ENCODE results near the gene SEPTIN6.

Gene SEPTIN6

GRCh38 chrX:119690921-119691716, 1.8 kb downstream of the SEPTIN6 start (continued):
- no peak for TF ChIP-seq ZBTB44 (tag by site-specific recombination; IDR thresholded peaks at IDR 0.05)
- no peak for TF ChIP-seq ZNF837 (tag by site-specific recombination; IDR thresholded peaks at IDR 0.05)
- TF ChIP-seq ZNF48 (tag by site-specific recombination; IDR thresholded peaks at IDR 0.05), result no peak
- no peak for TF ChIP-seq ZNF121 (tag by site-specific recombination; IDR thresholded peaks at IDR 0.05)
- no peak for TF ChIP-seq ZNF654 (tag by site-specific recombination; IDR thresholded peaks at IDR 0.05; ENCODE audit: low read depth)
- TF ChIP-seq PRDM4 (tag by site-specific recombination; IDR thresholded peaks at IDR 0.05), result no peak
- no peak for TF ChIP-seq ZNF362 (tag by site-specific recombination; IDR thresholded peaks at IDR 0.05)
- TF ChIP-seq ZNF138 (tag by site-specific recombination; IDR thresholded peaks at IDR 0.05; ENCODE audit: borderline replicate concordance), result no peak
- peak; percentile 33 for TF ChIP-seq PRDM10 (tag by site-specific recombination; IDR thresholded peaks at IDR 0.05)
- no peak for TF ChIP-seq ZNF292 (tag by site-specific recombination; IDR thresholded peaks at IDR 0.05; ENCODE audit: borderline replicate concordance, low read depth)
- no peak for TF ChIP-seq ZNF510 (tag by site-specific recombination; IDR thresholded peaks at IDR 0.05; ENCODE audit: insufficient replicate concordance)
- no peak for TF ChIP-seq KLF10 (tag by site-specific recombination; IDR thresholded peaks at IDR 0.05)
- TF ChIP-seq ZNF16 (tag by site-specific recombination; IDR thresholded peaks at IDR 0.05; ENCODE audit: low read depth), result no peak
- no peak for TF ChIP-seq ZNF350 (tag by site-specific recombination; IDR thresholded peaks at IDR 0.05)
- TF ChIP-seq BCL11A (tag by site-specific recombination; IDR thresholded peaks at IDR 0.05; ENCODE audit: low read depth), result no peak
- TF ChIP-seq ZNF449 (tag by site-specific recombination; IDR thresholded peaks at IDR 0.05), result no peak
- TF ChIP-seq ZNF664 (tag by site-specific recombination; IDR thresholded peaks at IDR 0.05), result no peak
- no peak for TF ChIP-seq ZBTB48 (tag by site-specific recombination; IDR thresholded peaks at IDR 0.05)
- TF ChIP-seq ZNF629 (tag by site-specific recombination; IDR thresholded peaks at IDR 0.05), result peak; percentile 67
- no peak for TF ChIP-seq KLF1 (tag by site-specific recombination; IDR thresholded peaks at IDR 0.05)
- no peak for TF ChIP-seq ZNF624 (tag by site-specific recombination; IDR thresholded peaks at IDR 0.05)
- TF ChIP-seq ZNF394 (tag by site-specific recombination; IDR thresholded peaks at IDR 0.05; ENCODE audit: borderline replicate concordance), result no peak
- TF ChIP-seq ZBTB49 (tag by site-specific recombination; IDR thresholded peaks at IDR 0.05; ENCODE audit: low read depth), result no peak
- no peak for TF ChIP-seq SALL2 (tag by site-specific recombination; IDR thresholded peaks at IDR 0.05; ENCODE audit: borderline replicate concordance)

Measured in HEK293 (cell line).